H1 (cell line): ENCODE results near the gene PPIH. TPM values are rescaled to one million over a fixed set of nuclear protein-coding genes. Genes with fewer than 3 reads are reported as not detected.

Experiments
- BRCA1 ChIP-seq: IDR thresholded peaks from 2 replicates; pipeline ENCODE4 v1.6.1; 2012; ENCODE audit warnings: low read depth, low read length, improper control_type of control experiment
- CHD2 ChIP-seq: IDR thresholded peaks from 2 replicates; pipeline ENCODE4 v1.6.1; 2012; ENCODE audit warnings: low read length, improper control_type of control experiment
- JUN ChIP-seq: IDR thresholded peaks from 2 replicates; pipeline ENCODE4 v1.6.1; 2011; ENCODE audit warnings: low read depth, mild to moderate bottlenecking, improper control_type of control experiment, low read length
- MAX ChIP-seq: IDR thresholded peaks from 2 replicates; pipeline ENCODE4 v1.6.1; 2012; ENCODE audit warnings: inconsistent platforms
- NRF1 ChIP-seq: IDR thresholded peaks from 2 replicates; pipeline ENCODE4 v1.6.1; 2011; ENCODE audit warnings: mild to moderate bottlenecking, low read depth, low read length, improper control_type of control experiment
- PHF8 ChIP-seq: fragments of 200-600 bp; sonication (generic); conservative IDR thresholded peaks from 2 replicates; pipeline ENCODE4 v1.7.1; 2012; ENCODE audit warnings: low read depth, mild to moderate bottlenecking, inconsistent platforms, low read length, moderate library complexity
- RNF2 ChIP-seq: fragments of 200-900, 300-1000 bp; sonication (generic); IDR thresholded peaks from 2 replicates; pipeline ENCODE4 v1.7.1; 2016; ENCODE audit warnings: borderline replicate concordance, low read depth, mild to moderate bottlenecking, antibody characterized with exemption, low read length; ENCODE audit not compliant: poor library complexity, severe bottlenecking; ENCODE audit errors: missing control alignments
- SIN3A ChIP-seq, 2 experiments: IDR thresholded peaks in 1 of 2; conservative IDR thresholded peaks in 1 of 2; 2 replicates each; pipeline ENCODE4 v1.6.1; 2011 to 2012; ENCODE audit warnings: low read length in 2 of 2, improper control_type of control experiment in 1 of 2, low read depth in 1 of 2, mild to moderate bottlenecking in 1 of 2
- YY1 ChIP-seq: IDR thresholded peaks from 2 replicates; pipeline ENCODE4 v1.6.1; 2011; ENCODE audit warnings: low read depth, mild to moderate bottlenecking, low read length
- polyA plus RNA-seq, 7 experiments: library from polyadenylated mRNA; depleted of rRNA in 3 of 7; stranded (reverse) in 5 of 7; unstranded in 2 of 7; fragments of >200 nt in 5 of 7; fragments of 200-250 nt in 2 of 7; gene quantifications; 1 replicate in 5 of 7; 2 replicates in 1 of 7; 4 replicates in 1 of 7; pipeline versions ENCODE4 v1.2.1 to v1.2.3, GENCODE V29; 2011 to 2013; ENCODE audit warnings: missing spikeins in 2 of 7, mixed read lengths in 2 of 7
- total RNA-seq: library from RNA; stranded (reverse); fragmentation: NEBNext Ultra II Directional; extraction: Animal tissue kit (Norgen Biotek cat#: 25700); gene quantifications from 2 replicates; pipeline ENCODE4 v1.2.1, GENCODE V29; 2021

Gene PPIH
- total and polyA plus RNA-seq, 2 of the 8 experiments (the other 6 are each of a cell fraction or from before 2014, with no cell fraction given) = 78.1 to 91.5 TPM

- TF ChIP-seq PHF8 = no peak
- no peak for TF ChIP-seq MAX
- TF ChIP-seq JUN = no peak
- no peak for TF ChIP-seq YY1
- no peak for TF ChIP-seq BRCA1
- TF ChIP-seq CHD2 = no peak
- TF ChIP-seq RNF2 = no peak
- no peak for TF ChIP-seq NRF1
- TF ChIP-seq SIN3A (conservative IDR thresholded peaks at IDR 0.05 in 1 of 2, IDR thresholded peaks at IDR 0.05 in 1 of 2; ENCODE audit: low read depth in 1 of 2, low read length in 2 of 2) = no peak
Measured at GRCh38 chr1:42675467-42675866, 17.2 kb downstream of the PPIH start (continued).
